ENCODE measurements around the gene CYTL1. TPM values are rescaled to one million over a fixed set of nuclear protein-coding genes. Genes with fewer than 3 reads are reported as not detected.

CYTL1 gene
- polyA plus RNA-seq, 1 experiment: not detected

GRCh38 chr4:5034206-5034605 lies 14.9 kb upstream of the CYTL1 start:
- DNase-seq (ENCODE audit: low read depth): no peak
- Histone ChIP-seq H3K4me3 (ENCODE audit: low read depth, low read length) (no peak overlapping the region), H3K36me3 (ENCODE audit: control insufficient read depth, insufficient read depth, low read length) (no peaks in the 10 kb centered on the region), H3K27me3 (ENCODE audit: control insufficient read depth, insufficient read depth, low read length) (no peaks in the 10 kb centered on the region)
- CTCF ChIA-PET: no interaction called here
- POLR2A ChIA-PET: no interaction called here
- TF ChIP-seq, protein P1, sequence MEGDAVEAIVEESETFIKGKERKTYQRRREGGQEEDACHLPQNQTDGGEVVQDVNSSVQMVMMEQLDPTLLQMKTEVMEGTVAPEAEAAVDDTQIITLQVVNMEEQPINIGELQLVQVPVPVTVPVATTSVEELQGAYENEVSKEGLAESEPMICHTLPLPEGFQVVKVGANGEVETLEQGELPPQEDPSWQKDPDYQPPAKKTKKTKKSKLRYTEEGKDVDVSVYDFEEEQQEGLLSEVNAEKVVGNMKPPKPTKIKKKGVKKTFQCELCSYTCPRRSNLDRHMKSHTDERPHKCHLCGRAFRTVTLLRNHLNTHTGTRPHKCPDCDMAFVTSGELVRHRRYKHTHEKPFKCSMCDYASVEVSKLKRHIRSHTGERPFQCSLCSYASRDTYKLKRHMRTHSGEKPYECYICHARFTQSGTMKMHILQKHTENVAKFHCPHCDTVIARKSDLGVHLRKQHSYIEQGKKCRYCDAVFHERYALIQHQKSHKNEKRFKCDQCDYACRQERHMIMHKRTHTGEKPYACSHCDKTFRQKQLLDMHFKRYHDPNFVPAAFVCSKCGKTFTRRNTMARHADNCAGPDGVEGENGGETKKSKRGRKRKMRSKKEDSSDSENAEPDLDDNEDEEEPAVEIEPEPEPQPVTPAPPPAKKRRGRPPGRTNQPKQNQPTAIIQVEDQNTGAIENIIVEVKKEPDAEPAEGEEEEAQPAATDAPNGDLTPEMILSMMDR (IDR thresholded peaks at IDR 0.05; ENCODE audit: insufficient read depth, low read depth, low read length): no peak

GRCh38 chr4:5033281-5033841 lies 14.1 kb upstream of the CYTL1 start:
- Histone ChIP-seq H3K27me3 (ENCODE audit: control insufficient read depth, insufficient read depth, low read length) (no peaks in the 10 kb centered on the region; the same call in 1 of the 2 replicates), H3K36me3 (ENCODE audit: control insufficient read depth, insufficient read depth, low read length) (no peaks in the 10 kb centered on the region), H3K4me3 (ENCODE audit: low read depth, low read length) (no peak overlapping the region)
- ChIA-PET POLR2A (interaction anchor here (0.6 kb wide), 1 partner anchor 521 kb away, joined by 4 read pairs; no protein-coding TSS in a partner anchor), CTCF (no interaction called here)
- TF ChIP-seq, protein P1 (IDR thresholded peaks at IDR 0.05; ENCODE audit: insufficient read depth, low read depth, low read length): no peak
- no peak for DNase-seq (ENCODE audit: low read depth)

GRCh38 chr4:5032813-5033212 lies 13.6 kb upstream of the CYTL1 start:
- no peak for DNase-seq (ENCODE audit: low read depth)
- CTCF ChIA-PET: interaction anchor here (1.7 kb wide), 1 partner anchor 38 kb away, joined by 8 read pairs; no protein-coding TSS in a partner anchor
- Histone ChIP-seq H3K27me3 (ENCODE audit: control insufficient read depth, insufficient read depth, low read length) (peaks cover 2% of the 10 kb centered on the region), H3K4me3 (ENCODE audit: low read depth, low read length) (no peak overlapping the region), H3K36me3 (ENCODE audit: control insufficient read depth, insufficient read depth, low read length) (no peaks in the 10 kb centered on the region)
- TF ChIP-seq, protein P1 (IDR thresholded peaks at IDR 0.05; ENCODE audit: insufficient read depth, low read depth, low read length): no peak
- POLR2A ChIA-PET: no interaction called here

- no peaks in the 10 kb centered on the region for H3K36me3 ChIP-seq (ENCODE audit: control insufficient read depth, insufficient read depth, low read length)
- ChIA-PET CTCF (interaction anchor here (0.8 to 1.7 kb wide), 3 partner anchors 10 to 429 kb away, joined by 3 to 8 read pairs (median 3); no protein-coding TSS in a partner anchor), POLR2A (no interaction called here)
- peaks cover 9% of the 10 kb centered on the region for H3K27me3 ChIP-seq (ENCODE audit: control insufficient read depth, insufficient read depth, low read length)
- no peak overlapping the region for H3K4me3 ChIP-seq (ENCODE audit: low read depth, low read length)
- no peak for DNase-seq (ENCODE audit: low read depth)
- TF ChIP-seq, protein P1 (IDR thresholded peaks at IDR 0.05; ENCODE audit: insufficient read depth, low read depth, low read length): no peak
Observed at GRCh38 chr4:5030927-5031326, 11.7 kb upstream of the CYTL1 start.

- CTCF ChIA-PET: no interaction called here
- TF ChIP-seq, protein P1 (IDR thresholded peaks at IDR 0.05; ENCODE audit: insufficient read depth, low read depth, low read length): no peak
Observed at GRCh38 chr4:5030221-5030620, 11.0 kb upstream of the CYTL1 start.

More at GRCh38 chr4:5030221-5030620, 11.0 kb upstream of the CYTL1 start:
- Histone ChIP-seq H3K4me3 (ENCODE audit: low read depth, low read length) (no peak overlapping the region), H3K36me3 (ENCODE audit: control insufficient read depth, insufficient read depth, low read length) (no peaks in the 10 kb centered on the region), H3K27me3 (ENCODE audit: control insufficient read depth, insufficient read depth, low read length) (peaks cover 9% of the 10 kb centered on the region)
- POLR2A ChIA-PET: no interaction called here
- DNase-seq (ENCODE audit: low read depth): no peak
